Keratinocyte (primary cell): ENCODE results near the gene TNPO2.

Experiments used
- CTCF ChIP-seq, 3 experiments: IDR thresholded peaks in 1 of 3; conservative IDR thresholded peaks in 1 of 3; optimal IDR thresholded peaks in 1 of 3; 2 replicates in 2 of 3; 3 replicates in 1 of 3; pipeline versions ENCODE3 to v1.5.1; 2011; ENCODE audit warnings: low read length in 3 of 3, mild to moderate bottlenecking in 3 of 3, moderate library complexity in 2 of 3, control low read depth in 1 of 3, inconsistent platforms in 1 of 3; ENCODE audit not compliant: insufficient read depth in 2 of 3; ENCODE audit errors: extremely low read depth in 1 of 3
- EZH2 ChIP-seq: IDR thresholded peaks from one replicate; pipeline ENCODE4 v1.6.1; 2012; ENCODE audit warnings: inconsistent platforms, mild to moderate bottlenecking, low read length, moderate library complexity

GRCh38 chr19:12763100-12763499 is 39.4 kb upstream of the TNPO2 start:
- TF ChIP-seq CTCF (optimal IDR thresholded peaks at IDR 0.05 in 1 of 3, IDR thresholded peaks at IDR 0.05 in 1 of 3, conservative IDR thresholded peaks at IDR 0.05 in 1 of 3; ENCODE audit: extremely low read depth in 1 of 3, insufficient read depth in 2 of 3, low read length in 3 of 3) (no peak), EZH2 (no peak)
